GM21737 (cell line): ENCODE results near the gene MILR1.

Experiments
- ATAC-seq: cut with Tn5 transposase; IDR thresholded peaks from one replicate; pipeline ENCODE4 v1.9.1; 2021; ENCODE audit warnings: mild to moderate bottlenecking, moderate library complexity; ENCODE audit not compliant: unreplicated experiment

Gene MILR1

GRCh38 chr17:64500862-64501765 lies 52.2 kb downstream of the MILR1 start:
- no peak for ATAC-seq

DNA sequence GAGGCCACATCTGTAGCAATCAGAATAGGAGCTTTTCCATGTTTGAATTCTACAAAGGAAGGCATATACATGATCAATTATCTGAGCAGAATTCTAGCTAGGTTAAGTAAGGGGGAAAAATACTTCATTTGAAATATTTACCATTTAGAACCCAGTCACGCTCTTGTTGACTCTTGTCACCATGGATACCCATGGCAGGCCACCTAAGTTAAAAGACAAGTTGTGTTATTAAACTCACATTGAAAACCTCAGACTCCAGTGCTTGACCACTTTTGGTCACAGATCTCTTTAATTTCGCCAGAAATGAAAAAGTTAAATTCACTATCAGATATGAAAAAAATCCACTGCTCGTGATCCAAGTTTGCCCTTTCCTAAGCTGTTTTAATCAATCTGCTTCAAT lies 53.1 kb downstream of the MILR1 start:
- ATAC-seq, result no peak

GRCh38 chr17:64502809-64503208 lies 53.9 kb downstream of the MILR1 start:
- no peak for ATAC-seq

DNA sequence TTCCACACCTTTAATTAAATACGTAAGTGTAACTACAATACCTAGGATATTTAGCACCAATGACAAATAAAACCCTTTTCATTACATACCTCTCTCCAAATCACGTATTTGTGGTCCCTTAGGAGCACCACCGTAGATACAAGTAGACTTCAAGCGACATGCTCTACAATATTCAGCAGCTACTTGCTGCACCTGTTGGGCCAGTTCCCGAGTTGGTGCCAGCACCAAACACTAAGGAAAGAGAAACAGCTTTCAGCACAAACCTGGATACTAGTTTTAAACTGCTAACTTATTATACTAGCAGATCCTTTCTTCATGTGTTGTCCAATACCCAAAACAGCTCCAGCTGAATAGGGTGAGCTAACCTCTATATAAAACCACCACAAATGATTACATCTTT lies 54.4 kb downstream of the MILR1 start:
- no peak for ATAC-seq

DNA sequence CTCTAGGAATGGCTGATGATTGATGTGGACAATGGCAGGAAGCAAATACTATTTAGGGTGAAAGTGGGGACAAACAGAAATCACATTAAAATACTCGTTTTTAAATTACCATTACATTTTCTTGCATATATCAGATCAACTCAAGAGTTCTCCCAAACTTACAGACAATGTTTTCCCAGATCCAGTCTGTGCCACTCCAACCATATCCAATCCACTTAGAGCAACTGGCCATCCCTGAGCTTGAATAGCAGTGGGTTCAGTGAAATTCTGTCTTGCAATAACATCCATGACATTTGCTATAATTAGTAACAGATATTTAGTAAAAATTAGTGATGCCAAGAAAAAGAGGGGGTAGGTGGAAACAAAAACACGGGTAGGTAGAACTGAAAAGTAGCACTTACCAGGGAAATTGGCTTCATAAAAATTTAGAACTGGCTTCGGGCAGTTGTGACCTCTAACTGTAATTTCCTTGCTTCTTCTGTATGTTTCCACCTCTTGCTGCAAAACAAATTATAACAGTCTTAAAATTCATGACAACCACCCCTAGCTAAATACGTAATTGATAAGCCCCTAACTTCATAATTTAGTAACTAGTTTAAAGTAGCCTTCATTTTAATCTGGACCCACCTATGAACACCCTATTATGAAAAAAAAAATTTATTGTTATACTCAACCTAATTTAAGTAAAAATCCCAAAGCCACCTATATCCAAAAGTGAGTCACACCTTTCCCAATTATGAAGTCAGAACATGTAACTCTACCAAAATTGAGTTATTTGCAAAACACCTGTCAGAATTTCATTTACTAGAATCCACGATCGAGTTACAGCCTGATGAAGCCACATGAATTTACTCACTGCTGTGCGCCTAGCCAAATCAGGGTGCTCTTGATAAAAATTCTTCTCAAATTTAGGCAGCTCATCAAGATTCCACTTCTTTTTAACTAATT lies 55.2 kb downstream of the MILR1 start:
- no peak for ATAC-seq

DNA sequence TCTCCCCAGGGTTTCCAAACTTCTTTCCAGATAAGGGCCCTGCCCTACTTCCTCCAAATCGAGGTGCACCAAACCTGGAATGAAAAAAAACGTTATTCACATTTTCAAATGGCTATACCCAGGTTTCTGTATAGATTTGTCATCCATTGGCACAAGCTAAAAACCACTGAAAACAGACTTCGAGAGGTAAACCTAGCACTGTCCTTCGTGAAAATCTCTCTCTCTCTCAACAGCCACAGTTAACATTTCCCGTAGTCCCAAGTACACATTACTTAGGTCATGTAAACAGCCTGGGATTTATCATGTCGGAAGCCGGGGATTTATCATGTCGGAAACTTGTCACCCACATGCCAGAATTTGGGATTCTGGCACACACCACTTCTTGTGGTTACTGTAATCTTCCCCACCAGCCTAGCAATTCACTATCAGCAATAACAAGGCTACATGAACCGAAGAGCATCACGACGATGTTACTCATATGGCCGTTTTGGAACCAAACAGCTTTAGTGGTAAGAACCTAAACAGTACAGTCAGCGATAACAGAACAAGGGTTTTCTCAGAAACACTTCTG lies 55.9 kb downstream of the MILR1 start:
- no peak for ATAC-seq

DNA sequence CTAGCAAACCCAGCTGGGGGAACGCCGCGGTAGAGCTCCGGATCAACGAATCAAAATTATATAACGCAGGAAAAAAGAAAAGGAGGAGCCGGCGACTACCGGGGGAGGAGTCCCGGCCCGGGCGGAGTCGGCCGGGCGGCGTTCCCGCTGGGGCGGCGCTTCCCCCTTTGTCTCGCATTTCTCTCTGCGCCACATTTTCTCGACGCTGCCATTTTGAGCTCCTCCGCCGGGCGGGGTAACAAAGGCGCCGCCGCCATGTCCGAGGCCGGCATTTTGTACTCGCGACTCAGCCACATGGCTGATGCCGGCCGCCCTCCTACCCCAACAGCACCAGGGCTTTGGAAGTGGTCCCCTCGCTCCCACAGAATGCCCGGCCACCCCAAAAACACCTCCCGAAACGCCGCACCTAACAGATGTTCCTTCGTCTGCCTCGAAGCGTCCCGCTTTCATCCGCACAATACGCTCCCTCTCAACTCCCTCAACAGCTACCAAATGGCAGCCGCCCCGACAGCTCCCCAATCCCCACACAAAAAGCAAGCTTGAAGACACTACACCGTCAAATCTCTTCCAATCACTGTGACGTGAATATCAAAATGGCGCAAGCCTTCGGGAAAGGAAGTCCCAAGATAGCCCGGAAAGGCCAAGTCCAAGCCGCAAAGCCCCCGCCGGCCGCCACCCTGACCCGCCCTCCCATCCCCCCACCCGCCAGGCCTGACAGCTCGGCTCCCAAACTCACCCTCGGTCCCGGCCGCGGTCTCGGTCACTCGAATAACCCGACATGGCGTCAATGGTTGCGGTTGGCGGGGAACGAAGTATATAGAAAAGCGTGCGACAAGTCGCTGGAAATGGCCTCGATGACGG lies 56.7 kb downstream of the MILR1 start:
- ATAC-seq, result no peak

GRCh38 chr17:64506201-64506575 lies 57.3 kb downstream of the MILR1 start, which contains the start of gene DDX5:
DDX5 (minus strand) TSS chr17:64506289; CDS start chr17:64506119, 170 bp downstream.
- peak; percentile 59 for ATAC-seq

DNA sequence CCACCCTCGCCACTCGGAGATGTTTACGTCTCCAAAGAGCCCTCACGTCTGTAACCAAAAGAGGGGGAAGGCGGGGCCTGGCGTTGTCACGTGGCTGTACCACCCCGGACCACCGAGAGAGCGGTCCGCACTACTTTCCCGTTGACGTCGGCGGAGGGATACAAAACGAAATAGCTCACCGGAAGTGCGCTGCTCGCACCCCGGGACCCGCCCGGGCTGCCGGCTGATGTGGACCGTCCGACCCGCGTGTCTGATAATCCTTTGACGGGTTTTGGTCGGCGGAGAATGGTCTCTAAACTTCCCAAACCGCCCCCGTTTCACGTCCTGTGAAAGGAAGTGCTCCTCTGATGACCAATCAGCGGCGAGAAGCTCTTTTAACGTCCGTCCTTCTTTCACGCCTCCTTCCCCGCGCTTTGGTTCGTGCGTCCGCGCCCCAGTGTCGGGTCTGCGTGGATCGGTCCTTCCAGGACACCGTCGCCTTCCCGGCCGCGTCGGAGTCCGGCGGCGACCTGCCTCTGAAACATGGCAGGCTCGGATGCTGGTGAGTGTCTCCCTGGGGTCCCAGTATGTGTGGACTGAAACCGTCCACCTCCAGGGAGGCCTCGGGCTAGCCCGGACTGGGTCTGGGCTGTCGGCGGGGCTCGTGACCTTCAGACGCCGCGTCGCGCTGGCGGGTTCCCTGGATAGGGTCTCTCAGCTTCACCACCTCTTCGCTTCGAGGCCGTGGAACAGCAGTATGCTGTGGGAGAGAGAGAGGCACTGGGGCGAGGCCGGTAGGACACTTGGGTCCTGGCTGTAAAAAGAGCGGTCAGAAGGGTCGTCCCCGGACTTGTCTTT lies 57.9 kb downstream of the MILR1 start, which contains the start of gene CEP95:
Gene CEP95 (plus strand): TSS at position 402 of the 837 bp plus-strand sequence. CDS start 121 bp downstream, at position 523.
- ATAC-seq, result peak; percentile 51

DNA sequence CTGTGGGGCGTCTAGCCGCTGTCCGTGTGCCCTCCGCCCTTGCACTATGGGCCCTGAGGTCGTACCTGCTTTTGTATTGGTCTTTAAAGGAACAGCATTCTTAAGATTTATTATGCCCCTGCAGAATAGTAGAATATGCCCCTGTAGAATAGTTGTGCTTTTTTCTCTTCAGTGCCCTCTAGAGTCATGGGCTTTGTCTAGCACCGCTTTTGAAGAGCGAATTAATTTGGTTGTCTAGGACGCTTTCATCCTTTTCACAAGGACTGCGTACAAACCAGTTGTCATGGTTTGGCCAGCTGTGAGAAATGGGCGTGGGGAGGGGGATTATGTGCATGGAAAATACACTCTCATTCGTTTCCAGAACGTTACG lies 58.5 kb downstream of the MILR1 start:
- peak; percentile 7 for ATAC-seq

- ATAC-seq, result no peak
These were observed 59.8 kb downstream of the MILR1 start for GRCh38 chr17:64508683-64509082.

DNA sequence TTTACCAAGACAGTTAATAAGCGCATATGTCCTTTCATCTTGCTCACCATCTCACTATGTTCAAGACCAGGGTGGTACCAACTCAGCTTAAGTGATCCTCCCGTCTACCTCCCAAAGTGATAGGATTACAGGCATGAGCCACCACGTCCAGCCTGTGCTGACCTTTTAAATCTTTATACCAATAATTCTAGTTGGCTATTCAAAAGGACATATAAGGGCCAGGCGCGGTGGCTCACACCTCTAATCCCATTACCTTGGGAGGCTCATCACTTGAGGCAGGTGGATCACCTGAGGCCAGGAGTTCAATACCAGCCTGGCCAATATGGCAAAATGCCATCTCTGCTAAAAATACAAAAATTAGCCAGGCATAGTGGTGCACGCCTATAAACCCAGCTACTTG lies 60.3 kb downstream of the MILR1 start:
- no peak for ATAC-seq

- no peak for ATAC-seq
These were observed 66.5 kb downstream of the MILR1 start for GRCh38 chr17:64515419-64515818.

DNA sequence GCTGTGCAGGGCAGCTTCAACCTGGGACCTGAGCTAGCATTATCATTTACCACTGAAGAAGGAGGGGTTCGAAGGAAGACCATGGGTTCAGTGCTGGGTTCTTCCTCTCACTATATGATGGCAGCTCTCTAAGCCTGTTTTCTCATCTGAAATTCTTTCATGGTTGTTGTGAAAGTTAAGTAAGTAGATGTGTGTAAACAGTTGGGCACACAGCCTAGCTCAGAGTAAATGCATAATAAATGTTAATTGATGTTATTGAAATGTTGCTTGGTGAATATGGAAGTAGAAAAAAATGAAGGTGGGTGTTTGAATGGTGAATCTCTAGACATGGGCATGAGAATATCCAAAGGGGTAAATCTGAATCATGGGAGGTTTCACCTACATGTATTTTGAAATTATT lies 66.9 kb downstream of the MILR1 start:
- ATAC-seq, result no peak
